Thoracic aorta (tissue), 2 donors: Measurements from ENCODE around the gene ENPP1. TPM values are rescaled to one million over a fixed set of nuclear protein-coding genes. Genes with fewer than 3 reads are reported as not detected.

Source experiments
- ATAC-seq: fragments of 150-250 bp; one replicate; pipeline ENCODE4 v1.8.0; 2017; ENCODE audit warnings: low read depth; ENCODE audit not compliant: insufficient number of reproducible peaks, low FRiP score
- DNase-seq: peaks from one replicate; pipeline ENCODE4 v3.0.0-alpha.2; 2020; ENCODE audit warnings: low spot score
- H3K27ac ChIP-seq, 2 donors: fragments of 200-600 bp; sonication (generic); 1 replicate in 1 of 2; 2 replicates in 1 of 2; pipeline ENCODE4 v1.5.1; 2016; ENCODE audit warnings: mild to moderate bottlenecking in 2 of 2, moderate library complexity in 2 of 2
- H3K27me3 ChIP-seq: fragments of 200-600 bp; sonication (generic); replicated peaks from 2 replicates; pipeline ENCODE4 v1.6.0; 2016; ENCODE audit warnings: mild to moderate bottlenecking; ENCODE audit not compliant: insufficient read depth
- H3K36me3 ChIP-seq: fragments of 200-600 bp; sonication (generic); one replicate; pipeline ENCODE4 v1.5.1; 2016
- H3K4me1 ChIP-seq, 2 donors: fragments of 200-600 bp; sonication (generic); 1 replicate in 1 of 2; 2 replicates in 1 of 2; pipeline versions ENCODE4 v1.5.1 to v1.6.0; 2016; ENCODE audit warnings: low read depth in 2 of 2, mild to moderate bottlenecking in 1 of 2; ENCODE audit not compliant: control insufficient read depth in 1 of 2
- H3K4me3 ChIP-seq: fragments of 200-600 bp; sonication (generic); 2 replicates; pipeline ENCODE4 v1.5.1; 2016; ENCODE audit warnings: mild to moderate bottlenecking
- H3K9me3 ChIP-seq: fragments of 200-600 bp; sonication (generic); 2 replicates; pipeline ENCODE4 v1.5.1; 2016
- total RNA-seq, 2 donors: library from RNA; depleted of rRNA; stranded (reverse); fragments of >200 nt; gene quantifications; one replicate each; pipeline versions ENCODE4 v1.1.0 to v1.2.3, GENCODE V29; 2016
- TF ChIP-seq, protein P1 (sequence below): fragments of 200-600 bp; sonication (generic); IDR thresholded peaks from one replicate; pipeline ENCODE4 v1.5.1; 2019; ENCODE audit warnings: antibody characterized with exemption

ENPP1 gene
- total RNA-seq, 2 donors from 2014 or later, result 27.8 to 40.5 TPM

- H3K36me3 ChIP-seq, result no peaks in the 10 kb centered on the region
- peaks cover 3% of the 10 kb centered on the region for H3K9me3 ChIP-seq
- DNase-seq (no peak), ATAC-seq (no peak)
- H3K27me3 ChIP-seq, result no peaks in the 10 kb centered on the region
- no peak overlapping the region for H3K27ac ChIP-seq
- TF ChIP-seq, protein P1, sequence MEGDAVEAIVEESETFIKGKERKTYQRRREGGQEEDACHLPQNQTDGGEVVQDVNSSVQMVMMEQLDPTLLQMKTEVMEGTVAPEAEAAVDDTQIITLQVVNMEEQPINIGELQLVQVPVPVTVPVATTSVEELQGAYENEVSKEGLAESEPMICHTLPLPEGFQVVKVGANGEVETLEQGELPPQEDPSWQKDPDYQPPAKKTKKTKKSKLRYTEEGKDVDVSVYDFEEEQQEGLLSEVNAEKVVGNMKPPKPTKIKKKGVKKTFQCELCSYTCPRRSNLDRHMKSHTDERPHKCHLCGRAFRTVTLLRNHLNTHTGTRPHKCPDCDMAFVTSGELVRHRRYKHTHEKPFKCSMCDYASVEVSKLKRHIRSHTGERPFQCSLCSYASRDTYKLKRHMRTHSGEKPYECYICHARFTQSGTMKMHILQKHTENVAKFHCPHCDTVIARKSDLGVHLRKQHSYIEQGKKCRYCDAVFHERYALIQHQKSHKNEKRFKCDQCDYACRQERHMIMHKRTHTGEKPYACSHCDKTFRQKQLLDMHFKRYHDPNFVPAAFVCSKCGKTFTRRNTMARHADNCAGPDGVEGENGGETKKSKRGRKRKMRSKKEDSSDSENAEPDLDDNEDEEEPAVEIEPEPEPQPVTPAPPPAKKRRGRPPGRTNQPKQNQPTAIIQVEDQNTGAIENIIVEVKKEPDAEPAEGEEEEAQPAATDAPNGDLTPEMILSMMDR, result peak; percentile 47
- no peak overlapping the region for H3K4me3 ChIP-seq
- peaks cover 0 to 16% of the 10 kb centered on the region in 2 donors for H3K4me1 ChIP-seq
Measured at GRCh38 chr6:131923356-131923755, 115.5 kb downstream of the ENPP1 start.

DNA sequence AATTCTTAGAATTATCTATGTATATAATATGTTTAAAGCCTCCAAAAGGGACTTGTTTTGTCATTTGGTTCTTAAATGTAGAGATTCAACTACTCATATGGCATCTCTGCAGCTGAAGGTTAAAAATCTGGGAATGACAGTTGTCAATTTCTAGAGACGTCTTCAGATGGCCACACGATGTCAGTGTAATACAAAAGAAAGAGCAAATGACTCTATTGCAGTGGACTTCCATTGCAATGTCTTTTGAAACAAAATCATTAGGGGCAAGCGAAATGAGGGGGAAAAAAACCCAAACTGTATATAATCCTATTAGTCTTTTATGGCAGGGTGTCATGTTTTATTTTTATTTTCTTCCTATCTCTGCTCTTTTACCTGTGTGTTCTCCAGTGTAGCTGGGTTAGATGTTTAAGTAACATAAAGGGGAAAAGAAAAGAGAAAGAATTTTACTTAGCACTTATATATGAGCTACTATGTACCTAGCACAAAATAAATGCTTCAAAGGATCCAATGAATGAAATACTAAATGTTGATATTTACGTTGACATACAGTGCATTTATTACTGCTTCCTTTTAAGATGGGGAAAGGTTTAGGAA lies 117.2 kb downstream of the ENPP1 start:
- Histone ChIP-seq H3K9me3 (peaks cover 3% of the 10 kb centered on the region), H3K4me3 (peak overlapping the region; percentile 27), H3K27me3 (no peaks in the 10 kb centered on the region), H3K4me1 (peaks cover 0 to 16% of the 10 kb centered on the region in 2 donors), H3K36me3 (no peaks in the 10 kb centered on the region), H3K27ac (no peak overlapping the region)
- TF ChIP-seq, protein P1, result peak; percentile 55
- no peak for ATAC-seq
- DNase-seq, result no peak

GRCh38 chr6:131929264-131929663 lies 121.4 kb downstream of the ENPP1 start:
- ATAC-seq (no peak), DNase-seq (no peak)
- Histone ChIP-seq H3K36me3 (no peaks in the 10 kb centered on the region), H3K9me3 (no peaks in the 10 kb centered on the region), H3K27me3 (no peaks in the 10 kb centered on the region), H3K4me3 (no peak overlapping the region), H3K27ac (no peak overlapping the region), H3K4me1 (peaks cover 0 to 26% of the 10 kb centered on the region in 2 donors)
- TF ChIP-seq, protein P1, result no peak

GRCh38 chr6:131929976-131930375 lies 122.2 kb downstream of the ENPP1 start:
- ATAC-seq (no peak), DNase-seq (no peak)
- H3K4me3 ChIP-seq, result no peak overlapping the region
- TF ChIP-seq, protein P1, result no peak
- H3K4me1 ChIP-seq, result peaks cover 0 to 25% of the 10 kb centered on the region in 2 donors
- H3K27ac ChIP-seq, result no peak overlapping the region
- H3K27me3 ChIP-seq, result no peaks in the 10 kb centered on the region
- H3K9me3 ChIP-seq, result no peaks in the 10 kb centered on the region
- H3K36me3 ChIP-seq, result no peaks in the 10 kb centered on the region

DNA sequence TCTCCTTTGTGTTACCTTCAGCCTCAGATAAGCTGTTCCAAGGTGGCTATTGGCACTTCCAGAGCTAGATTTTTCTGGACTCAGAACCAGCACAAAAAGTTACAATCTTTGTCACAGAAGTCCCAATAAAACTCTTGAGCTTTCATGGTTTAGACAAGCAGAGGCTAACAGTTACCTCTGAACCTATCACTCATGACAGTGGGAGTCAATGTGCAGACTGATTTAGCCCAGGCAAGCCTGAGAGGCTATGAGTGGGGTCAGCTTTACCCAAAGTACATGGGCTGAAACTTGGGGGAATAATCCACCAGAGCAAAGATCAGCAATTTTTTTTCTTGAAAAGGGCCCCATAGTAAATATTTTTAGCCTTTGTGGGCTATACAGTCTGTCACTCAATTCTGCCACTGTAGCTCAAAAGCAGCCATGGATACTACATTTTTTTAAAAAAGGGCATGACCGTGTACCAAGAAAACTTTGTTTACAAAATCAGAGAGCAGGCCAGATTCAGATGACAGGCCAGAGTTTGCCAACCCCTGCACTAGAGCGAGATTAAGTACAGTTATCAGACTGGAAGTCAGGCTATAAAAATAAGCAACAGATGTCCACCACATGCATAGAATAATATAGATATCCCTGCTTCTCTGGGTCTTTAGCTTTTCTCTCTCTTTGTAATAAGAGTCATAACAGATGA lies 123.4 kb downstream of the ENPP1 start:
- no peak for ATAC-seq

More for the DNA sequence above, 123.4 kb downstream of the ENPP1 start:
- no peak for DNase-seq
- Histone ChIP-seq H3K27ac (no peak overlapping the region), H3K4me3 (no peak overlapping the region), H3K27me3 (no peaks in the 10 kb centered on the region), H3K9me3 (no peaks in the 10 kb centered on the region), H3K4me1 (peaks cover 0 to 12% of the 10 kb centered on the region in 2 donors), H3K36me3 (no peaks in the 10 kb centered on the region)
- TF ChIP-seq, protein P1, result no peak
